Measurements from ENCODE around the gene RPS6KA6. TPM values are rescaled to one million over a fixed set of nuclear protein-coding genes. Genes with fewer than 3 reads are reported as not detected.

RPS6KA6 gene
- total and polyA plus RNA-seq, 2 experiments from 2014 or later, result 3.6 to 14.0 TPM

DNA sequence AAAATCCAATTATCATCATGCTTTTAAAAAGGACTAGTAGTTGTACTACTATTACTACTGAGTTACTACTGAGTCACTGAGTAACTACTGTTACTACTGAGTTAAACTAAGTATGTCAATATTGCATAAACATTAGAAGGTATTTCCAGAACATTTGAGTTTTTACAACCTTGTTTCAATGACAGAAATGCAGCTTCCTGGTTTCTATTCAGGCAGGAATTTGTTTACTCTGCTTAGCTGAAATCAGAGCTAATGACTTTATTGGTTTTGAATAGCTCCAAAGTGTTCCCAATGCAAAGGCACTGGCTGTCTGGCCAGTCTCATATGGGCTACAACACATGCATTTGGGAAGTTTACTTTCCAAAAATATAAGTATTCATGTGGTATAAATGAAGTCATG, 12.0 kb downstream of the RPS6KA6 start (continued):
- TF ChIP-seq, protein P1, sequence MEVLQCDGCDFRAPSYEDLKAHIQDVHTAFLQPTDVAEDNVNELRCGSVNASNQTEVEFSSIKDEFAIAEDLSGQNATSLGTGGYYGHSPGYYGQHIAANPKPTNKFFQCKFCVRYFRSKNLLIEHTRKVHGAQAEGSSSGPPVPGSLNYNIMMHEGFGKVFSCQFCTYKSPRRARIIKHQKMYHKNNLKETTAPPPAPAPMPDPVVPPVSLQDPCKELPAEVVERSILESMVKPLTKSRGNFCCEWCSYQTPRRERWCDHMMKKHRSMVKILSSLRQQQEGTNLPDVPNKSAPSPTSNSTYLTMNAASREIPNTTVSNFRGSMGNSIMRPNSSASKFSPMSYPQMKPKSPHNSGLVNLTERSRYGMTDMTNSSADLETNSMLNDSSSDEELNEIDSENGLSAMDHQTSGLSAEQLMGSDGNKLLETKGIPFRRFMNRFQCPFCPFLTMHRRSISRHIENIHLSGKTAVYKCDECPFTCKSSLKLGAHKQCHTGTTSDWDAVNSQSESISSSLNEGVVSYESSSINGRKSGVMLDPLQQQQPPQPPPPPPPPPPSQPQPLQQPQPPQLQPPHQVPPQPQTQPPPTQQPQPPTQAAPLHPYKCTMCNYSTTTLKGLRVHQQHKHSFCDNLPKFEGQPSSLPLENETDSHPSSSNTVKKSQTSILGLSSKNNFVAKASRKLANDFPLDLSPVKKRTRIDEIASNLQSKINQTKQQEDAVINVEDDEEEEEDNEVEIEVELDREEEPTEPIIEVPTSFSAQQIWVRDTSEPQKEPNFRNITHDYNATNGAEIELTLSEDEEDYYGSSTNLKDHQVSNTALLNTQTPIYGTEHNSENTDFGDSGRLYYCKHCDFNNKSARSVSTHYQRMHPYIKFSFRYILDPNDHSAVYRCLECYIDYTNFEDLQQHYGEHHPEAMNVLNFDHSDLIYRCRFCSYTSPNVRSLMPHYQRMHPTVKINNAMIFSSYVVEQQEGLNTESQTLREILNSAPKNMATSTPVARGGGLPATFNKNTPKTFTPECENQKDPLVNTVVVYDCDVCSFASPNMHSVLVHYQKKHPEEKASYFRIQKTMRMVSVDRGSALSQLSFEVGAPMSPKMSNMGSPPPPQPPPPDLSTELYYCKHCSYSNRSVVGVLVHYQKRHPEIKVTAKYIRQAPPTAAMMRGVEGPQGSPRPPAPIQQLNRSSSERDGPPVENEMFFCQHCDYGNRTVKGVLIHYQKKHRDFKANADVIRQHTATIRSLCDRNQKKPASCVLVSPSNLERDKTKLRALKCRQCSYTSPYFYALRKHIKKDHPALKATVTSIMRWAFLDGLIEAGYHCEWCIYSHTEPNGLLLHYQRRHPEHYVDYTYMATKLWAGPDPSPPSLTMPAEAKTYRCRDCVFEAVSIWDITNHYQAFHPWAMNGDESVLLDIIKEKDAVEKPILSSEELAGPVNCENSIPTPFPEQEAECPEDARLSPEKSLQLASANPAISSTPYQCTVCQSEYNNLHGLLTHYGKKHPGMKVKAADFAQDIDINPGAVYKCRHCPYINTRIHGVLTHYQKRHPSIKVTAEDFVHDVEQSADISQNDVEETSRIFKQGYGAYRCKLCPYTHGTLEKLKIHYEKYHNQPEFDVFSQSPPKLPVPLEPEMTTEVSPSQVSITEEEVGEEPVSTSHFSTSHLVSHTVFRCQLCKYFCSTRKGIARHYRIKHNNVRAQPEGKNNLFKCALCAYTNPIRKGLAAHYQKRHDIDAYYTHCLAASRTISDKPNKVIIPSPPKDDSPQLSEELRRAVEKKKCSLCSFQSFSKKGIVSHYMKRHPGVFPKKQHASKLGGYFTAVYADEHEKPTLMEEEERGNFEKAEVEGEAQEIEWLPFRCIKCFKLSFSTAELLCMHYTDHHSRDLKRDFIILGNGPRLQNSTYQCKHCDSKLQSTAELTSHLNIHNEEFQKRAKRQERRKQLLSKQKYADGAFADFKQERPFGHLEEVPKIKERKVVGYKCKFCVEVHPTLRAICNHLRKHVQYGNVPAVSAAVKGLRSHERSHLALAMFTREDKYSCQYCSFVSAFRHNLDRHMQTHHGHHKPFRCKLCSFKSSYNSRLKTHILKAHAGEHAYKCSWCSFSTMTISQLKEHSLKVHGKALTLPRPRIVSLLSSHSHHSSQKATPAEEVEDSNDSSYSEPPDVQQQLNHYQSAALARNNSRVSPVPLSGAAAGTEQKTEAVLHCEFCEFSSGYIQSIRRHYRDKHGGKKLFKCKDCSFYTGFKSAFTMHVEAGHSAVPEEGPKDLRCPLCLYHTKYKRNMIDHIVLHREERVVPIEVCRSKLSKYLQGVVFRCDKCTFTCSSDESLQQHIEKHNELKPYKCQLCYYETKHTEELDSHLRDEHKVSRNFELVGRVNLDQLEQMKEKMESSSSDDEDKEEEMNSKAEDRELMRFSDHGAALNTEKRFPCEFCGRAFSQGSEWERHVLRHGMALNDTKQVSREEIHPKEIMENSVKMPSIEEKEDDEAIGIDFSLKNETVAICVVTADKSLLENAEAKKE (CRISPR knock-in tag; IDR thresholded peaks at IDR 0.05), result no peak
- TF ChIP-seq NANOG (IDR thresholded peaks at IDR 0.05; ENCODE audit: borderline replicate concordance) (no peak), POLR2AphosphoS5 (IDR thresholded peaks at IDR 0.05; ENCODE audit: low read depth) (no peak), JUNB (IDR thresholded peaks at IDR 0.05; ENCODE audit: unreplicated experiment) (no peak), ZNF114 (CRISPR knock-in tag; IDR thresholded peaks at IDR 0.05) (no peak)
- TF ChIP-seq, protein P2, sequence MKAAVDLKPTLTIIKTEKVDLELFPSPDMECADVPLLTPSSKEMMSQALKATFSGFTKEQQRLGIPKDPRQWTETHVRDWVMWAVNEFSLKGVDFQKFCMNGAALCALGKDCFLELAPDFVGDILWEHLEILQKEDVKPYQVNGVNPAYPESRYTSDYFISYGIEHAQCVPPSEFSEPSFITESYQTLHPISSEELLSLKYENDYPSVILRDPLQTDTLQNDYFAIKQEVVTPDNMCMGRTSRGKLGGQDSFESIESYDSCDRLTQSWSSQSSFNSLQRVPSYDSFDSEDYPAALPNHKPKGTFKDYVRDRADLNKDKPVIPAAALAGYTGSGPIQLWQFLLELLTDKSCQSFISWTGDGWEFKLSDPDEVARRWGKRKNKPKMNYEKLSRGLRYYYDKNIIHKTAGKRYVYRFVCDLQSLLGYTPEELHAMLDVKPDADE (IDR thresholded peaks at IDR 0.05), result no peak

DNA sequence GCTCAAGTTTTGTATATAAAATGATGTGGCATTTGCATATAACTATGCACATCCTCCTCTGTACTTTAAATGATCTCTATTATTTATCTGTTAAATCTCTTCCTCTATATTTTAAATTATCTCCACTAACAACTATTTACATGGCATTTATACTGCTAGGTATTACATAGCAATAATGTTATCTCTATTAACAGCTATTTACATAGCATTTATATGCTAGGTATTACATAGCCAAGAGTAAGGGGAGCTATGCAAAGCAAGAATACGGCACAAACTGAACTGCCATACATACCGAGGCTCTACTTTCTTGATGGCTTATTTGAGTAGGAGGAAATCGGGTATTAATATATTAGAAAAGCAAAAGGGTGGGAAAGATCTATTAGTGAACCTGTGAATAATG, 12.7 kb downstream of the RPS6KA6 start:
- H3K27ac ChIP-seq (ENCODE audit: low read depth), result no peak overlapping the region
- no peaks in the 10 kb centered on the region for H3K9me2 ChIP-seq (ENCODE audit: insufficient read depth)
- ATAC-seq, result no peak
- no peak for DNase-seq (ENCODE audit: low spot score)
- peaks cover 15% of the 10 kb centered on the region for H3K79me2 ChIP-seq (replicated peaks; ENCODE audit: insufficient read depth)
- Mint-ChIP-seq H3K27me3 (ENCODE audit: insufficient read depth, low read depth, poor library complexity) (peaks cover 5% of the 10 kb centered on the region), H3K4me1 (0 out of 3 replicates have a peak, but pooled peaks cover 2% of the 10 kb centered on the region), H3K36me3 (ENCODE audit: low read depth) (no peaks in the 10 kb centered on the region; the same call in 2 of the 3 replicates), H3K4me3 (no peak overlapping the region), H3K9me3 (no peaks in the 10 kb centered on the region), H3K27ac (no peak overlapping the region)
- H3K4me3 ChIP-seq, result no peak overlapping the region
- H3K4me1 ChIP-seq (ENCODE audit: insufficient read depth), result peaks cover 8% of the 10 kb centered on the region; the same call in 1 of the 2 replicates
- no peaks in the 10 kb centered on the region for H3K27me3 ChIP-seq (ENCODE audit: insufficient read depth)
- no peaks in the 10 kb centered on the region for H3F3A ChIP-seq (replicated peaks; ENCODE audit: low read depth)
- H2AFZ ChIP-seq, result no peak overlapping the region
- H4K20me1 ChIP-seq (replicated peaks; ENCODE audit: insufficient read depth), result no peaks in the 10 kb centered on the region
- H3K36me3 ChIP-seq (ENCODE audit: insufficient read depth), result no peaks in the 10 kb centered on the region
- H3K4me2 ChIP-seq, result no peak overlapping the region
- TF ChIP-seq ZNF114 (CRISPR knock-in tag; IDR thresholded peaks at IDR 0.05), result no peak
- TF ChIP-seq ZNF331 (CRISPR knock-in tag; IDR thresholded peaks at IDR 0.05; ENCODE audit: low read depth), result no peak
- TF ChIP-seq, protein P3, sequence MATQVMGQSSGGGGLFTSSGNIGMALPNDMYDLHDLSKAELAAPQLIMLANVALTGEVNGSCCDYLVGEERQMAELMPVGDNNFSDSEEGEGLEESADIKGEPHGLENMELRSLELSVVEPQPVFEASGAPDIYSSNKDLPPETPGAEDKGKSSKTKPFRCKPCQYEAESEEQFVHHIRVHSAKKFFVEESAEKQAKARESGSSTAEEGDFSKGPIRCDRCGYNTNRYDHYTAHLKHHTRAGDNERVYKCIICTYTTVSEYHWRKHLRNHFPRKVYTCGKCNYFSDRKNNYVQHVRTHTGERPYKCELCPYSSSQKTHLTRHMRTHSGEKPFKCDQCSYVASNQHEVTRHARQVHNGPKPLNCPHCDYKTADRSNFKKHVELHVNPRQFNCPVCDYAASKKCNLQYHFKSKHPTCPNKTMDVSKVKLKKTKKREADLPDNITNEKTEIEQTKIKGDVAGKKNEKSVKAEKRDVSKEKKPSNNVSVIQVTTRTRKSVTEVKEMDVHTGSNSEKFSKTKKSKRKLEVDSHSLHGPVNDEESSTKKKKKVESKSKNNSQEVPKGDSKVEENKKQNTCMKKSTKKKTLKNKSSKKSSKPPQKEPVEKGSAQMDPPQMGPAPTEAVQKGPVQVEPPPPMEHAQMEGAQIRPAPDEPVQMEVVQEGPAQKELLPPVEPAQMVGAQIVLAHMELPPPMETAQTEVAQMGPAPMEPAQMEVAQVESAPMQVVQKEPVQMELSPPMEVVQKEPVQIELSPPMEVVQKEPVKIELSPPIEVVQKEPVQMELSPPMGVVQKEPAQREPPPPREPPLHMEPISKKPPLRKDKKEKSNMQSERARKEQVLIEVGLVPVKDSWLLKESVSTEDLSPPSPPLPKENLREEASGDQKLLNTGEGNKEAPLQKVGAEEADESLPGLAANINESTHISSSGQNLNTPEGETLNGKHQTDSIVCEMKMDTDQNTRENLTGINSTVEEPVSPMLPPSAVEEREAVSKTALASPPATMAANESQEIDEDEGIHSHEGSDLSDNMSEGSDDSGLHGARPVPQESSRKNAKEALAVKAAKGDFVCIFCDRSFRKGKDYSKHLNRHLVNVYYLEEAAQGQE (IDR thresholded peaks at IDR 0.05; ENCODE audit: unreplicated experiment), result no peak
- no peak for TF ChIP-seq EZH2 (IDR thresholded peaks at IDR 0.05; ENCODE audit: low read depth, unreplicated experiment)
- TF ChIP-seq NANOG (IDR thresholded peaks at IDR 0.05; ENCODE audit: borderline replicate concordance), result no peak
- TF ChIP-seq, protein P4, sequence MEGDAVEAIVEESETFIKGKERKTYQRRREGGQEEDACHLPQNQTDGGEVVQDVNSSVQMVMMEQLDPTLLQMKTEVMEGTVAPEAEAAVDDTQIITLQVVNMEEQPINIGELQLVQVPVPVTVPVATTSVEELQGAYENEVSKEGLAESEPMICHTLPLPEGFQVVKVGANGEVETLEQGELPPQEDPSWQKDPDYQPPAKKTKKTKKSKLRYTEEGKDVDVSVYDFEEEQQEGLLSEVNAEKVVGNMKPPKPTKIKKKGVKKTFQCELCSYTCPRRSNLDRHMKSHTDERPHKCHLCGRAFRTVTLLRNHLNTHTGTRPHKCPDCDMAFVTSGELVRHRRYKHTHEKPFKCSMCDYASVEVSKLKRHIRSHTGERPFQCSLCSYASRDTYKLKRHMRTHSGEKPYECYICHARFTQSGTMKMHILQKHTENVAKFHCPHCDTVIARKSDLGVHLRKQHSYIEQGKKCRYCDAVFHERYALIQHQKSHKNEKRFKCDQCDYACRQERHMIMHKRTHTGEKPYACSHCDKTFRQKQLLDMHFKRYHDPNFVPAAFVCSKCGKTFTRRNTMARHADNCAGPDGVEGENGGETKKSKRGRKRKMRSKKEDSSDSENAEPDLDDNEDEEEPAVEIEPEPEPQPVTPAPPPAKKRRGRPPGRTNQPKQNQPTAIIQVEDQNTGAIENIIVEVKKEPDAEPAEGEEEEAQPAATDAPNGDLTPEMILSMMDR (conservative IDR thresholded peaks at IDR 0.05; ENCODE audit: low read depth in 2 of 2), result no peak
